Epithelial cell of esophagus (primary cell): ENCODE measurements around the gene KIF6.

Experiments used
- DNase-seq: peaks from one replicate; pipeline ENCODE4 v3.0.0; 2010; ENCODE audit warnings: low read depth
- H3K4me3 ChIP-seq: 2 replicates; pipeline ENCODE4 v1.5.1; 2011; ENCODE audit warnings: mild to moderate bottlenecking, low read length, control low read depth
- CTCF ChIP-seq: IDR thresholded peaks from 2 replicates; pipeline ENCODE4 v1.5.1; 2011; ENCODE audit warnings: low read depth, mild to moderate bottlenecking, low read length, control low read depth, inconsistent platforms; ENCODE audit not compliant: insufficient read depth; ENCODE audit errors: missing control alignments

The KIF6 gene

GRCh38 chr6:39314273-39314795 is 410.9 kb downstream of the KIF6 start, which contains the start of gene KCNK17:
KCNK17 (minus strand) TSS chr6:39314419; CDS start chr6:39314320, 99 bp downstream.
- DNase-seq, result no peak
- no peak for TF ChIP-seq CTCF
- H3K4me3 ChIP-seq, result no peak within 1 kb of the TSS

GRCh38 chr6:39313526-39314272 is 411.5 kb downstream of the KIF6 start:
- TF ChIP-seq CTCF, result no peak
- no peak overlapping the region for H3K4me3 ChIP-seq
- DNase-seq, result no peak

GRCh38 chr6:39312912-39313525 is 412.2 kb downstream of the KIF6 start:
- no peak overlapping the region for H3K4me3 ChIP-seq
- DNase-seq, result no peak
- no peak for TF ChIP-seq CTCF

GRCh38 chr6:39310542-39310941 is 414.7 kb downstream of the KIF6 start:
- no peak overlapping the region for H3K4me3 ChIP-seq
- TF ChIP-seq CTCF, result no peak

GRCh38 chr6:39309942-39310531 is 415.2 kb downstream of the KIF6 start:
- no peak overlapping the region for H3K4me3 ChIP-seq
- peak; percentile 69 for DNase-seq
- peak; percentile 95 for TF ChIP-seq CTCF

More at GRCh38 chr6:39310542-39310941, 414.7 kb downstream of the KIF6 start:
- no peak for DNase-seq

- no peak for TF ChIP-seq CTCF
- no peak for DNase-seq
- H3K4me3 ChIP-seq, result no peak overlapping the region
These were observed 417.7 kb downstream of the KIF6 start for GRCh38 chr6:39307462-39307861.
